Liver (tissue), 3 donors: ENCODE data around the gene KIAA1191.

Source experiments
- GABPA ChIP-seq, 2 donors: IDR thresholded peaks in 1 of 2; conservative IDR thresholded peaks in 1 of 2; 2 replicates each; pipeline ENCODE4 v1.6.1; 2016; ENCODE audit warnings: antibody characterized with exemption in 2 of 2, mild to moderate bottlenecking in 1 of 2, moderate library complexity in 1 of 2
- JUND ChIP-seq, 2 donors: IDR thresholded peaks; 2 replicates each; pipeline ENCODE4 v1.6.1; 2016; ENCODE audit warnings: antibody characterized with exemption in 2 of 2
- RAD21 ChIP-seq, 2 donors: IDR thresholded peaks; 2 replicates each; pipeline ENCODE4 v1.6.1; 2016; ENCODE audit warnings: antibody characterized with exemption in 2 of 2, mild to moderate bottlenecking in 2 of 2
- TAF1 ChIP-seq: conservative IDR thresholded peaks from 2 replicates; pipeline ENCODE4 v1.6.1; 2016; ENCODE audit warnings: antibody characterized with exemption, mild to moderate bottlenecking
- YY1 ChIP-seq: IDR thresholded peaks from 2 replicates; pipeline ENCODE4 v1.6.1; 2016; ENCODE audit warnings: antibody characterized with exemption, mild to moderate bottlenecking
- TF ChIP-seq, protein P1 (sequence below): fragments of 150-350 bp; IDR thresholded peaks from 2 replicates; pipeline ENCODE4 v1.5.1; 2017; ENCODE audit warnings: improper control_type of control experiment, low read depth, low read length; ENCODE audit not compliant: missing input control
- TF ChIP-seq, protein P2 (sequence below): IDR thresholded peaks from 2 replicates; pipeline ENCODE4 v1.6.1; 2016; ENCODE audit warnings: antibody characterized with exemption, mild to moderate bottlenecking
- TF ChIP-seq, protein P3 (sequence below): IDR thresholded peaks from 2 replicates; pipeline ENCODE4 v1.6.1; 2016; ENCODE audit warnings: antibody characterized with exemption
- TF ChIP-seq, protein P4 (sequence below): IDR thresholded peaks from 2 replicates; pipeline ENCODE4 v1.6.1; 2016; ENCODE audit warnings: antibody characterized with exemption
- donor health status: healthy.
- donor health status: healthy.

DNA sequence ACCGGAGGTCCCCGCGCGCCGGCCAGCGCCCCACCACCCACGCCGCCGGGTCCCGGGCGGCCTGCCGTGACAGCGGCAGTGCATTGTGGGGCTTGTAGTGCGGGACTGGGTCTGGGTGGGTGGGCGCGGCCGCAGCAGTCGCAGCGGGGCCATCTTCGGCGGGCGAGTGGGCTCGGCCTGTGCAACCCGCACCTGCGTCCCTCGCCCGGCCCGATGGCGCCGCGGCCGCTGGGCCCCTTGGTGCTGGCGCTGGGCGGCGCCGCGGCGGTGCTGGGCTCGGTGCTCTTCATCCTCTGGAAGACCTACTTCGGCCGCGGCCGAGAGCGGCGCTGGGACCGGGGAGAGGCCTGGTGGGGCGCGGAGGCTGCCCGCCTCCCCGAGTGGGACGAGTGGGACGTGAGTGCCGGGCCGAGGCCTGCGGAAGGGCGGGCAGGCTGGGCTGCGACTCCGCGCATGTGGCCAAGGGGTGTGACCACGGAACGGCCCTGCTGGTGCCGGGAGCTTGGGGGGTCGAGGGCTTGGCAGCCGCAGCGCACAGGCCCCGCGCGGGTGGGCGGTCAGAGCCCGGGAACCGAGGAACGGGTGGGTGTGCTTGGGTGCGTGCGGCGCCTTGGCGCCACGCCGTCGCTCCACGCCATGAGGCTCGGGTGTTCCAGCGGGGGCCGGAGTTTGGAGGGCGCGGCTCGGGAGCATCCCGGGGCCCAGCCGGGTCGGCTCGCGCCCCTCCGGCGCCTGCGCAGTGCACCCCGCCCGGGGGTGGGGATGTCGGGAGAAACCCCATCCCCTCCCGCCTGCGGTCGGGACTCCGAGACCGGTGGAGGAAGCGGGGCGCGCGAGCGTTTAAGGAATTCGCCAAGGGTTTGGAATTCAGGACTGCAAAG lies 4.0 kb upstream of the KIAA1191 start, which contains the start of gene ARL10:
- TF ChIP-seq JUND (IDR thresholded peaks at IDR 0.05): no peak
- TF ChIP-seq, protein P1, sequence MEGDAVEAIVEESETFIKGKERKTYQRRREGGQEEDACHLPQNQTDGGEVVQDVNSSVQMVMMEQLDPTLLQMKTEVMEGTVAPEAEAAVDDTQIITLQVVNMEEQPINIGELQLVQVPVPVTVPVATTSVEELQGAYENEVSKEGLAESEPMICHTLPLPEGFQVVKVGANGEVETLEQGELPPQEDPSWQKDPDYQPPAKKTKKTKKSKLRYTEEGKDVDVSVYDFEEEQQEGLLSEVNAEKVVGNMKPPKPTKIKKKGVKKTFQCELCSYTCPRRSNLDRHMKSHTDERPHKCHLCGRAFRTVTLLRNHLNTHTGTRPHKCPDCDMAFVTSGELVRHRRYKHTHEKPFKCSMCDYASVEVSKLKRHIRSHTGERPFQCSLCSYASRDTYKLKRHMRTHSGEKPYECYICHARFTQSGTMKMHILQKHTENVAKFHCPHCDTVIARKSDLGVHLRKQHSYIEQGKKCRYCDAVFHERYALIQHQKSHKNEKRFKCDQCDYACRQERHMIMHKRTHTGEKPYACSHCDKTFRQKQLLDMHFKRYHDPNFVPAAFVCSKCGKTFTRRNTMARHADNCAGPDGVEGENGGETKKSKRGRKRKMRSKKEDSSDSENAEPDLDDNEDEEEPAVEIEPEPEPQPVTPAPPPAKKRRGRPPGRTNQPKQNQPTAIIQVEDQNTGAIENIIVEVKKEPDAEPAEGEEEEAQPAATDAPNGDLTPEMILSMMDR: no peak
- TF ChIP-seq, protein P2, sequence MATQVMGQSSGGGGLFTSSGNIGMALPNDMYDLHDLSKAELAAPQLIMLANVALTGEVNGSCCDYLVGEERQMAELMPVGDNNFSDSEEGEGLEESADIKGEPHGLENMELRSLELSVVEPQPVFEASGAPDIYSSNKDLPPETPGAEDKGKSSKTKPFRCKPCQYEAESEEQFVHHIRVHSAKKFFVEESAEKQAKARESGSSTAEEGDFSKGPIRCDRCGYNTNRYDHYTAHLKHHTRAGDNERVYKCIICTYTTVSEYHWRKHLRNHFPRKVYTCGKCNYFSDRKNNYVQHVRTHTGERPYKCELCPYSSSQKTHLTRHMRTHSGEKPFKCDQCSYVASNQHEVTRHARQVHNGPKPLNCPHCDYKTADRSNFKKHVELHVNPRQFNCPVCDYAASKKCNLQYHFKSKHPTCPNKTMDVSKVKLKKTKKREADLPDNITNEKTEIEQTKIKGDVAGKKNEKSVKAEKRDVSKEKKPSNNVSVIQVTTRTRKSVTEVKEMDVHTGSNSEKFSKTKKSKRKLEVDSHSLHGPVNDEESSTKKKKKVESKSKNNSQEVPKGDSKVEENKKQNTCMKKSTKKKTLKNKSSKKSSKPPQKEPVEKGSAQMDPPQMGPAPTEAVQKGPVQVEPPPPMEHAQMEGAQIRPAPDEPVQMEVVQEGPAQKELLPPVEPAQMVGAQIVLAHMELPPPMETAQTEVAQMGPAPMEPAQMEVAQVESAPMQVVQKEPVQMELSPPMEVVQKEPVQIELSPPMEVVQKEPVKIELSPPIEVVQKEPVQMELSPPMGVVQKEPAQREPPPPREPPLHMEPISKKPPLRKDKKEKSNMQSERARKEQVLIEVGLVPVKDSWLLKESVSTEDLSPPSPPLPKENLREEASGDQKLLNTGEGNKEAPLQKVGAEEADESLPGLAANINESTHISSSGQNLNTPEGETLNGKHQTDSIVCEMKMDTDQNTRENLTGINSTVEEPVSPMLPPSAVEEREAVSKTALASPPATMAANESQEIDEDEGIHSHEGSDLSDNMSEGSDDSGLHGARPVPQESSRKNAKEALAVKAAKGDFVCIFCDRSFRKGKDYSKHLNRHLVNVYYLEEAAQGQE: no peak
- TF ChIP-seq, protein P3, sequence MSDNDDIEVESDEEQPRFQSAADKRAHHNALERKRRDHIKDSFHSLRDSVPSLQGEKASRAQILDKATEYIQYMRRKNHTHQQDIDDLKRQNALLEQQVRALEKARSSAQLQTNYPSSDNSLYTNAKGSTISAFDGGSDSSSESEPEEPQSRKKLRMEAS: no peak
- no peak for TF ChIP-seq RAD21 (IDR thresholded peaks at IDR 0.05)
- no peak for TF ChIP-seq YY1
- TF ChIP-seq GABPA (IDR thresholded peaks at IDR 0.05 in 1 of 2, conservative IDR thresholded peaks at IDR 0.05 in 1 of 2): no peak
- TF ChIP-seq TAF1: no peak
- TF ChIP-seq, protein P4, sequence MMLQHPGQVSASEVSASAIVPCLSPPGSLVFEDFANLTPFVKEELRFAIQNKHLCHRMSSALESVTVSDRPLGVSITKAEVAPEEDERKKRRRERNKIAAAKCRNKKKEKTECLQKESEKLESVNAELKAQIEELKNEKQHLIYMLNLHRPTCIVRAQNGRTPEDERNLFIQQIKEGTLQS: no peak
